Effector memory CD4-positive, alpha-beta T cell (primary cell): ENCODE data around the gene CHAF1B.
"Not testable (repeated sequence)": the region's sequence is repeated elsewhere in the genome, so short reads cannot be mapped to it uniquely, and the experiment has no call there.

Experiments
- DNase-seq, 3 donors: peaks; one replicate each; pipeline ENCODE4 v3.0.0-alpha.2; 2020
- H3K27ac ChIP-seq: 2 replicates; pipeline ENCODE4 v1.7.0; 2013; ENCODE audit warnings: mild to moderate bottlenecking, low read length, moderate library complexity; ENCODE audit not compliant: insufficient read depth, poor library complexity, severe bottlenecking
- H3K27me3 ChIP-seq: replicated peaks from 2 replicates; pipeline ENCODE4 v1.7.0; 2013; ENCODE audit warnings: mild to moderate bottlenecking, low read length; ENCODE audit not compliant: insufficient read depth, control insufficient read depth, poor library complexity, severe bottlenecking
- H3K36me3 ChIP-seq: 2 replicates; pipeline ENCODE4 v1.7.0; 2013; ENCODE audit warnings: mild to moderate bottlenecking, low read length, moderate library complexity; ENCODE audit not compliant: control insufficient read depth, insufficient read depth
- H3K4me1 ChIP-seq: 2 replicates; pipeline ENCODE4 v1.7.0; 2013; ENCODE audit warnings: low read length, mild to moderate bottlenecking; ENCODE audit not compliant: control insufficient read depth, insufficient read depth, poor library complexity, severe bottlenecking
- H3K4me3 ChIP-seq: 2 replicates; pipeline ENCODE4 v1.7.0; 2013; ENCODE audit warnings: low read length, low read depth, mild to moderate bottlenecking; ENCODE audit not compliant: insufficient read depth, poor library complexity, severe bottlenecking
- H3K9me3 ChIP-seq: 2 replicates; pipeline ENCODE4 v1.7.0; 2013; ENCODE audit warnings: mild to moderate bottlenecking, low read length, moderate library complexity; ENCODE audit not compliant: control insufficient read depth

CHAF1B gene

DNA sequence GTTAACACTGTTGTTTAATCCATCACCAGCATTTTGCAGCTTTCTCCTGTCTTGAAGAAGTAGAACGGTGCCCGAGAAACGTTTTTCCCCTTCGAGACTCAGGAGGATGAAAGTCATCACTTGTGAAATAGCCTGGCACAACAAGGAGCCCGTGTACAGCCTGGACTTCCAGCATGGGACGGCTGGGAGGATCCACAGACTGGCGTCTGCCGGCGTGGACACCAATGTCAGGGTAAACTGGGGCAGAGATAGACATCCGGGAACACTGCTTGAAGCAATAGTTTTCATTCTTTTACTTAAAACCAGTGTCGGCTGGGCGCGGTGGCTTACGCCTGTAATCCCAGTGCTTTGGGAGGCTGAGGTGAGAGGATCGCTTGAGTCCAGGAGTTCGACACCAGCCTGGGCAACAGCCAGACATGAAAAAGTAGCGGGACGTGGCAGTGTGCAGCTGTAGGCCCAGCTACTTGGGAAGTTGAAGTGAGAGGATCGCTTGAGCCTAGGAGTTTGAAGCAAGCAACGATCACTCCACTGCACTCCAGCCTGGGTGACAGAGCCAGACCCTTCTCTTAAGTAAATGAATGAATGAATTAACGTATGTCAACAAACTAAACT is 945 bp downstream of the CHAF1B start:
- Histone ChIP-seq H3K27ac (peak overlapping the region; percentile 48), H3K36me3 (no peaks in the 10 kb centered on the region), H3K27me3 (no peaks in the 10 kb centered on the region), H3K4me1 (peaks cover 3% of the 10 kb centered on the region), H3K4me3 (peak overlapping the region; percentile 82), H3K9me3 (no peaks in the 10 kb centered on the region)
- no peak for DNase-seq

DNA sequence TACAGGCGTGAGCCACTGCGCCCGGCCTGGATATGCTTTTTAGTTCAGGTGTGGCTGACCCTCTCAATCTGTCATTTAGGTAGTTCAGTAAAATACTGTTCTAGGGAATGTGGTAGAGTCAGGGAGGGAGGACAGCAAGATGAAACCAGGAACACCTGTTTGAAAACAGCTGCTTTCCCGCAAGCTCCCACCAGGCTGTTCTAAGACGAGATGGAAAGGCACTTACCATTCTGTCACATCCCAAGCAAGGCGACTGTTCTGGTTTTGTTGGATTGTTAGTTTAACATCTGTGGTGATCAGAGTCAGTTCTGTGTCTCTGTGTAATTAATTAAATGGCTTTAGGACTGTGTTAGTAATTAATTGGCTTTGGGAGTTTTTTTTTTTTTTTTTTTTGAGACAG is 2.9 kb downstream of the CHAF1B start:
- no peaks in the 10 kb centered on the region for H3K27me3 ChIP-seq
- H3K4me1 ChIP-seq = peaks cover 3% of the 10 kb centered on the region
- H3K36me3 ChIP-seq = no peaks in the 10 kb centered on the region
- no peak overlapping the region for H3K27ac ChIP-seq
- no peak for DNase-seq
- H3K9me3 ChIP-seq = no peaks in the 10 kb centered on the region
- H3K4me3 ChIP-seq = no peak overlapping the region

DNA sequence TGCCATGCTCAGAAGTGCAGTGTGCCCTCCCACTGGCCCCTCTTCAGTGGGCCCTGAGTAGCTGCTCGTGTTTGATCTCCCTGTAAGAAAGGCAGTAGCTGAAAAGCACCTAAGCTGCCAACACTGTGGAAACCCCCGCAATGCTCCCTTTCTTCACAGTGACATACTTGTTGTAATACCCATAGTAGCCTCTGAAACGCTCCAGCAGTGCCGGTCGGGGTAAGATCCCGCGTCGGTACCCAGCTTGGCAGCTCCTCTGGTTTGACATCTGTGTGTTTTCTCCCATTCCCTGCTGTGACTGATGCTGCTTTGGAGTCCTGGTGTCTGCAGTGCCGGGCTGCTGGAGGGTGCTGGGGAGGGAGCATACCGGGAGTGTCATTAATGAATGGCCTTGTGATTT is 3.6 kb downstream of the CHAF1B start:
- H3K9me3 ChIP-seq = no peaks in the 10 kb centered on the region
- no peak overlapping the region for H3K27ac ChIP-seq
- DNase-seq = no peak
- H3K27me3 ChIP-seq = no peaks in the 10 kb centered on the region
- H3K4me1 ChIP-seq = peaks cover 3% of the 10 kb centered on the region
- H3K36me3 ChIP-seq = no peaks in the 10 kb centered on the region
- no peak overlapping the region for H3K4me3 ChIP-seq

DNA sequence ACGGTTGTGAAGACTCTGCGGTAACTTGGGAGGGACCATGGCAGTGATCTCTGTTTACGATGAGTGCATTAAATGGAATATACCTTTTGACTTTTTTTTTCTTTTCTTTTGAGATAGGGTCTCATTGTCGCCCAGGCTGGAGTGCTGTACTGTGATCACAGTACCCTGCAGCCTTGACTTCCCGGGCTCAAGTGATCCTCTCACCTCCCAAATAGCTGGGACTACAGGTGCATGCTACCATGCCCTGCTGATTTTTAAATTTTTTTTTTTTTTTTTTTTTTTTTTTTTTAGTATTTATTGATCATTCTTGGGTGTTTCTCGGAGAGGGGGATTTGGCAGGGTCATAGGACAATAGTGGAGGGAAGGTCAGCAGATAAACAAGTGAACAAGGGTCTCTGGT is 6.5 kb downstream of the CHAF1B start:
- H3K9me3 ChIP-seq, H3K36me3 ChIP-seq, H3K4me1 ChIP-seq, H3K27me3 ChIP-seq, H3K4me3 ChIP-seq, DNase-seq, H3K27ac ChIP-seq: not testable (repeated sequence)

DNA sequence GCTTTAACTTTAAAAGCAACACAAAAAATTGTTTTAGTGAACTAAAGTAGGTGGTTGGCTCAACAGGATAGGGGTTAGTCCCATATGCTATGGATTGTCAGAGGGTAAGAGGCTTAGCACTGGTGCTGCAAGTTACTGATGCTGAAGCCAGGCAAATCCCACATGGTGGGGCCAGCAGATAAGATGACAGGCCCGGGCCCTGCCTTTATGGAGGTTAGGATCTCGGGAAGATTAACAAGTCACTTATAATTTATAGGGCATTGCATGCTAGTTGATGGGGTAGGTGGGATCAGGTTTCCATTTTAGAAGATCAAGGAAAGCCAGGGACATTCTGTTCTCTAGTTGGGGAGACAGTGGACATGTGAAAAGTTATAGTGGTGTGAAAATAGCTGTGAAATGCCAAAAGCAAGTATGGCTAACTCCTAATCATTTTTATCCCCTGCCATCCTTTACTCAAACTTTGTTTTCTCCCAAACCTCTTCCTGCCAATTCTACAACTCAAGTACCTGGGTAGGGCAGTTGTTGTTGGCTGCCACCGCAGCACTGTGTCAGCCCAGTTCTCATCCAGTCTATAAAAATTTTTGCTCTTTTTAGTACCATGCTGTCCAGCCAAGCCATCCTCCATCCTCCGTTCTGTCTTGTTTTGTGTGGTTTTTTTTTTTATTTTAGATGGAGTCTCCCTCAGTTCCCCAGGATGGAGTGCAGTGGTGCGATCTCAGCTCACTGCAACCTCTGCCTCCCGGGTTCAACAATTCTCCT is 10.3 kb downstream of the CHAF1B start:
- Histone ChIP-seq H3K4me1 (no peaks in the 10 kb centered on the region), H3K27me3 (no peaks in the 10 kb centered on the region), H3K27ac (no peak overlapping the region), H3K4me3 (no peak overlapping the region), H3K36me3 (no peaks in the 10 kb centered on the region), H3K9me3 (no peaks in the 10 kb centered on the region)
- DNase-seq = no peak

DNA sequence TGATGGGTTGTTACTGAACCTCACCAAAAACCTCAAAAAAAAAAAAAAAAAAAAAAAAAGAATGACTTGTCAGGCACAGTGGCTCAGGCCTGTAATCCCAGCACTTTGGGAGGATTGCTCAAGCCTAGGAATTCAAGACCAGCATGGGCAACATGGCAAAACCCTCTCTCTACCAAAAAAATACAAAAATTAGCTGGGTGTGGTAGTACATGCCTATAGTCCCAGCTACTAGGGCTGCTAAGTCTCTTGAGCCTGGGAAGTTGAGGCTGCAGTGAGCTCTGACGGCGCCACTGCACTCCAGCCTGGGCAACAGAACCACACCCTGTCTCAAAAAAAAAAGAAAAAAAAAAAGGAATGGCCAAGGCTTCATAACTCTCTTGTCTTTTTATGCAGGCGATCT is 11.1 kb downstream of the CHAF1B start:
- Histone ChIP-seq H3K9me3 (no peaks in the 10 kb centered on the region), H3K27ac (no peak overlapping the region)
- DNase-seq = no peak

DNA sequence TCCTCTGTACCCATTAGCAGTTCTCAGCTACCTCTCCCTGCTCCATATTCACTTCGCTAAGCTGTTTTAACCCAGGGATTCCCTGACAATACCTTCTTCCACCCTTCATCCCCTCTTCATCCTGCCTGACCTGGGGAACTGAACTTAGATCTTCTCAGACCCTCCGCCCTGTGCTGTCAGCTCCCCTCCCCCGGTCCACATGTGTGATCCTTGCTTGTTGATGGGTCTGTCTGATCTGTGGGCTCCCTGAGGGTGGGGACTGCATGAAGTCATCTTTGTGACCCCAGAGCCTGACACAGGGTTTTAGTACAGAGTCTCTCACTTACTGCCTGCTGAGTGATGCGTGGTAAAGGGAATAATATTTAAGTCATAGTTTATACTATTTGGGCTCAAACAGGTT is 11.8 kb downstream of the CHAF1B start:
- Histone ChIP-seq H3K27me3 (no peaks in the 10 kb centered on the region), H3K4me1 (no peaks in the 10 kb centered on the region), H3K36me3 (no peaks in the 10 kb centered on the region), H3K9me3 (no peaks in the 10 kb centered on the region), H3K4me3 (no peak overlapping the region), H3K27ac (no peak overlapping the region)
- DNase-seq = no peak

More for the DNA sequence above, 11.1 kb downstream of the CHAF1B start:
- Histone ChIP-seq H3K4me3 (no peak overlapping the region), H3K36me3 (no peaks in the 10 kb centered on the region), H3K4me1 (no peaks in the 10 kb centered on the region), H3K27me3 (no peaks in the 10 kb centered on the region)

DNA sequence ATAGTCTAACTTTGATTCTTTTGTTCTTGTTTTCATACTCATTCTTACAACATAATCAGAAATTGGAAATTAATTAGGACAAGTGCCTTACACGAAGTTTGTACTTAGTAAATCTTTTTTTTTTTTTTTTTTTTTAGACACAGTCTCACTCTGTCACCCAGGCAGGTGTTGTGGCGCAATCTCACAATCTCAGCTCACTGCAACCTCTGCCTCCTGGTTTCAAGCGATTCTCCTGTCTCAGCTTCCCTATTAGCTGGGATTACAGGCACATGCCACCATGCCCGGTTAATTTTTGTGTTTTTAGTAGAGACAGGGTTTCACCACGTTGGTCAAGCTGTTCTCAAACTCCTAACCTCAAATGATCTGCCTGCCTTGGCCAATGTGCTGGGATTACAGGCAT is 12.4 kb downstream of the CHAF1B start:
- Histone ChIP-seq H3K9me3 (no peaks in the 10 kb centered on the region), H3K4me1 (no peaks in the 10 kb centered on the region), H3K4me3 (no peak overlapping the region), H3K36me3 (no peaks in the 10 kb centered on the region), H3K27ac (no peak overlapping the region), H3K27me3 (no peaks in the 10 kb centered on the region)
- no peak for DNase-seq

DNA sequence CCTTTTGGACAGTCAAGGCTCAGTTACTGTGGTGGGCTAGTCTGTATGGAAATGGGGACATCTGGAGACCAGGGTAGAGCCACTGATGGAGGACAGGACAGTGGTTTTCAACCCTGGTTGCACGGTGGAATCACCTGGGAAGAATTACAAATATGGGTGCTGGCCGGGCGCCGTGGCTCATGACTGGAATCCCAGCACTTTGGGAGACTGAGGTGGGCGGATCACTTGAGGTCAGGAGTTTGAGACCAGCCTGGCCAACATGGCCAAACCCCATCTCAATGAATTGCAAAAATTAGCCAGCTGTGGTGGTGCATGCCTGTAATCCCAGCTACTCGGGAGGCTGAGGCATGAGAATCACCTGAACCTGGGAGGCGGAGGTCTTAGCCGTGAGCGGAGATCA is 14.5 kb downstream of the CHAF1B start:
- H3K36me3 ChIP-seq, H3K27me3 ChIP-seq, H3K9me3 ChIP-seq, DNase-seq, H3K4me1 ChIP-seq, H3K4me3 ChIP-seq, H3K27ac ChIP-seq: not testable (repeated sequence)

DNA sequence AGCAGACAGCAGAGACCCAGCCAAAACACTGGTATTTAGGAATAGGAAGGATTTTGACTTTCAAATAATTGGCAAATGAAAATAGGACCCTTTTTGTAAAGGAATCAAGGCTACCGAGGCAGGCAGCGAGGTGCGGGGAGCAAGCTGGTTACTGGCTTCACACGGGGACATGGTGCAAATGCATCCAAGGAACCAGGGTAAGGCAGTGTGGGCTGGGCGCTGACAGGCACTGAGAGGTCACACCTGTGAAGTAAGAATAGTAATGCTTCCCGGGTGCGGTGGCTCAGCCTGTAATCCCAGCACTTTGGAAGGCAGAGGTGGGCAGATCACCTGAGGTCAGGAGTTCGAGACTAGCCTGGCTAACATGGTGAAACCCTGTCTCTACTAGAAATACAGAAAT is 15.5 kb downstream of the CHAF1B start:
- no peak for DNase-seq
- Histone ChIP-seq H3K9me3 (no peaks in the 10 kb centered on the region), H3K27ac (no peak overlapping the region), H3K27me3 (no peaks in the 10 kb centered on the region), H3K4me1 (no peaks in the 10 kb centered on the region), H3K4me3 (no peak overlapping the region), H3K36me3 (no peaks in the 10 kb centered on the region)
